T-helper 17 cell (primary cell): ENCODE measurements around the gene LHX2. TPM values are rescaled to one million over a fixed set of nuclear protein-coding genes. Genes with fewer than 3 reads are reported as not detected.

Source experiments
- ATAC-seq: fragments of 150-1000 bp; cut with Tn5 transposase; 2 replicates; pipeline ENCODE4 v1.10.0; 2021; ENCODE audit warnings: mild to moderate bottlenecking, moderate library complexity
- DNase-seq, 3 donors: peaks; one replicate each; pipeline versions ENCODE4 v3.0.0 to v3.0.0-alpha.2; 2020 to 2021
- H3K9me3 ChIP-seq: one replicate; pipeline ENCODE4 v1.7.0; 2013; ENCODE audit warnings: low read length, mild to moderate bottlenecking; ENCODE audit not compliant: control insufficient read depth, poor library complexity, severe bottlenecking
- H3K27ac Mint-ChIP-seq: one replicate; pipeline ENCODE4 v1.8.0; 2022; ENCODE audit warnings: mild to moderate bottlenecking, moderate library complexity, mixed read lengths
- H3K27me3 Mint-ChIP-seq: one replicate; pipeline ENCODE4 v1.8.0; 2022; ENCODE audit warnings: mixed read lengths
- H3K36me3 Mint-ChIP-seq: one replicate; pipeline ENCODE4 v1.8.0; 2022; ENCODE audit warnings: low read depth, mixed read lengths
- H3K4me1 Mint-ChIP-seq: one replicate; pipeline ENCODE4 v1.8.0; 2022; ENCODE audit warnings: mild to moderate bottlenecking, mixed read lengths
- H3K4me3 Mint-ChIP-seq: one replicate; pipeline ENCODE4 v1.8.0; 2022; ENCODE audit warnings: mild to moderate bottlenecking, moderate library complexity, mixed read lengths
- total RNA-seq, 4 donors: library from RNA in 2 of 4; stranded (reverse) in 2 of 4; gene quantifications; one replicate each; pipeline ENCODE4 v1.2.3 and lab custom pipeline; 2022 to 2026

LHX2 gene
- total RNA-seq, 2 donors from 2014 or later = not detected

GRCh38 chr9:124050955-124051354 is 39.4 kb downstream of the LHX2 start:
- Mint-ChIP-seq H3K36me3 (peaks cover 3% of the 10 kb centered on the region), H3K27ac (no peak overlapping the region), H3K4me1 (peaks cover 2% of the 10 kb centered on the region), H3K4me3 (no peak overlapping the region), H3K27me3 (peaks cover 74% of the 10 kb centered on the region)
- H3K9me3 ChIP-seq = no peaks in the 10 kb centered on the region
- ATAC-seq = no peak
- DNase-seq = no peak

- no peaks in the 10 kb centered on the region for H3K4me1 Mint-ChIP-seq
- DNase-seq (no peak), ATAC-seq (no peak)
- H3K4me3 Mint-ChIP-seq = no peak overlapping the region
- H3K27me3 Mint-ChIP-seq = peaks cover 70% of the 10 kb centered on the region
- H3K9me3 ChIP-seq = no peaks in the 10 kb centered on the region
- H3K27ac Mint-ChIP-seq = no peak overlapping the region
- peaks cover 3% of the 10 kb centered on the region for H3K36me3 Mint-ChIP-seq
Observed at GRCh38 chr9:124052401-124052800, 40.8 kb downstream of the LHX2 start.

GRCh38 chr9:124054582-124055227 is 43.1 kb downstream of the LHX2 start:
- no peaks in the 10 kb centered on the region for H3K4me1 Mint-ChIP-seq
- no peaks in the 10 kb centered on the region for H3K9me3 ChIP-seq
- DNase-seq (no peak), ATAC-seq (no peak)
- peaks cover 66% of the 10 kb centered on the region for H3K27me3 Mint-ChIP-seq
- H3K4me3 Mint-ChIP-seq = no peak overlapping the region
- peaks cover 3% of the 10 kb centered on the region for H3K36me3 Mint-ChIP-seq
- H3K27ac Mint-ChIP-seq = no peak overlapping the region

GRCh38 chr9:124060844-124061605 is 49.5 kb downstream of the LHX2 start:
- no peaks in the 10 kb centered on the region for H3K9me3 ChIP-seq
- Mint-ChIP-seq H3K27ac (no peak overlapping the region), H3K4me1 (no peaks in the 10 kb centered on the region), H3K27me3 (peaks cover 44% of the 10 kb centered on the region), H3K36me3 (no peaks in the 10 kb centered on the region), H3K4me3 (no peak overlapping the region)
- DNase-seq (no peak), ATAC-seq (no peak)

- peaks cover 34% of the 10 kb centered on the region for H3K27me3 Mint-ChIP-seq
- no peak for DNase-seq
Observed at GRCh38 chr9:124062172-124062571, 50.6 kb downstream of the LHX2 start.

GRCh38 chr9:124066783-124067577 is 55.4 kb downstream of the LHX2 start:
- DNase-seq (no peak), ATAC-seq (no peak)
- Mint-ChIP-seq H3K27me3 (peaks cover 14% of the 10 kb centered on the region), H3K27ac (no peak overlapping the region), H3K4me1 (no peaks in the 10 kb centered on the region), H3K36me3 (no peaks in the 10 kb centered on the region), H3K4me3 (no peak overlapping the region)
- H3K9me3 ChIP-seq = no peaks in the 10 kb centered on the region

More at GRCh38 chr9:124062172-124062571, 50.6 kb downstream of the LHX2 start:
- no peak for ATAC-seq
- H3K4me1 Mint-ChIP-seq = no peaks in the 10 kb centered on the region
- no peaks in the 10 kb centered on the region for H3K9me3 ChIP-seq
- H3K27ac Mint-ChIP-seq = no peak overlapping the region
- no peaks in the 10 kb centered on the region for H3K36me3 Mint-ChIP-seq
- no peak overlapping the region for H3K4me3 Mint-ChIP-seq

GRCh38 chr9:124068251-124068650 is 56.7 kb downstream of the LHX2 start:
- DNase-seq = no peak
- H3K9me3 ChIP-seq = no peaks in the 10 kb centered on the region
- no peak overlapping the region for H3K4me3 Mint-ChIP-seq
- ATAC-seq = no peak
- H3K27me3 Mint-ChIP-seq = peaks cover 20% of the 10 kb centered on the region
- H3K4me1 Mint-ChIP-seq = no peaks in the 10 kb centered on the region
- peaks cover 3% of the 10 kb centered on the region for H3K36me3 Mint-ChIP-seq
- H3K27ac Mint-ChIP-seq = no peak overlapping the region

GRCh38 chr9:124074746-124075145 is 63.2 kb downstream of the LHX2 start:
- no peak for ATAC-seq

GRCh38 chr9:124075761-124076160 is 64.2 kb downstream of the LHX2 start:
- Mint-ChIP-seq H3K27ac (no peak overlapping the region), H3K36me3 (peaks cover 8% of the 10 kb centered on the region), H3K4me3 (no peak overlapping the region), H3K4me1 (peaks cover 3% of the 10 kb centered on the region), H3K27me3 (peaks cover 43% of the 10 kb centered on the region)
- H3K9me3 ChIP-seq = no peaks in the 10 kb centered on the region
- ATAC-seq (no peak), DNase-seq (no peak)

More at GRCh38 chr9:124074746-124075145, 63.2 kb downstream of the LHX2 start:
- H3K27me3 Mint-ChIP-seq = peaks cover 47% of the 10 kb centered on the region
- H3K4me1 Mint-ChIP-seq = peaks cover 3% of the 10 kb centered on the region
- H3K9me3 ChIP-seq = no peaks in the 10 kb centered on the region
- H3K36me3 Mint-ChIP-seq = peaks cover 8% of the 10 kb centered on the region
- no peak overlapping the region for H3K4me3 Mint-ChIP-seq
- DNase-seq = no peak
- no peak overlapping the region for H3K27ac Mint-ChIP-seq

GRCh38 chr9:124077915-124078572 is 66.5 kb downstream of the LHX2 start:
- peaks cover 34% of the 10 kb centered on the region for H3K27me3 Mint-ChIP-seq
- no peak for DNase-seq
- no peak for ATAC-seq
- H3K36me3 Mint-ChIP-seq = peaks cover 5% of the 10 kb centered on the region
- H3K27ac Mint-ChIP-seq = no peak overlapping the region
- no peaks in the 10 kb centered on the region for H3K9me3 ChIP-seq
- H3K4me3 Mint-ChIP-seq = no peak overlapping the region
- H3K4me1 Mint-ChIP-seq = peaks cover 3% of the 10 kb centered on the region

- peaks cover 3% of the 10 kb centered on the region for H3K4me1 Mint-ChIP-seq
- no peak overlapping the region for H3K27ac Mint-ChIP-seq
- H3K9me3 ChIP-seq = no peaks in the 10 kb centered on the region
- H3K27me3 Mint-ChIP-seq = peaks cover 30% of the 10 kb centered on the region
- no peak for DNase-seq
- ATAC-seq = no peak
- peaks cover 5% of the 10 kb centered on the region for H3K36me3 Mint-ChIP-seq
- no peak overlapping the region for H3K4me3 Mint-ChIP-seq
Observed at GRCh38 chr9:124078641-124079040, 67.1 kb downstream of the LHX2 start.

GRCh38 chr9:124079176-124079925 is 67.8 kb downstream of the LHX2 start:
- no peak overlapping the region for H3K27ac Mint-ChIP-seq
- H3K4me3 Mint-ChIP-seq = no peak overlapping the region
- H3K36me3 Mint-ChIP-seq = peaks cover 5% of the 10 kb centered on the region
- H3K27me3 Mint-ChIP-seq = peaks cover 29% of the 10 kb centered on the region
- H3K9me3 ChIP-seq = no peaks in the 10 kb centered on the region
- DNase-seq (no peak), ATAC-seq (no peak)
- peaks cover 3% of the 10 kb centered on the region for H3K4me1 Mint-ChIP-seq
